HG03520 (cell line): Measurements from ENCODE around the gene GRM1.
"Not testable (repeated sequence)": the region's sequence is repeated elsewhere in the genome, so short reads cannot be mapped to it uniquely, and the experiment has no call there.

Experiments used
- ATAC-seq: cut with Tn5 transposase; IDR thresholded peaks from one replicate; pipeline ENCODE4 v1.9.1; 2021; ENCODE audit warnings: mild to moderate bottlenecking, moderate library complexity; ENCODE audit not compliant: unreplicated experiment

Gene GRM1

GRCh38 chr6:146189131-146189530 lies 160.3 kb downstream of the GRM1 start:
- ATAC-seq: no peak

- ATAC-seq: no peak
Observed at GRCh38 chr6:146190581-146190980, 161.7 kb downstream of the GRM1 start.

DNA sequence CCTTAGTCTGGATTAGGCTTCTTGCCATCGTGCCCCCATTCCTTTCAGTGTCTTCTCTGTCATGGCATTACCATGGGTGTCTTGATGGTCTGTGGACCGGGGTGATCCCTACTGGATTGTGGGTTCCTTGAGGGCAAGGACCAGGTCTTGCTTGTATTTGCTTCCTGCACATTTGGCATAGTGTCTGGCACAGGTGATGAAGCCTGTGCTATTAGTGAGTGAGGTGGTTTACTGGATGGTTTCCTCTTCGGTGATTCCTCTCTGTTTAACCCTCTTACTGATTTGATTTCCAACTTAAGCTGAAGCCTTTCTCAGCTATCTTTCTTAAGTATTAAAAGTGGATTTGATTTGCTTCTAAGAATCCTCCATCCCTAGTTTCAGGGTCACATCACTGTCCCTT lies 162.3 kb downstream of the GRM1 start:
- ATAC-seq: no peak

GRCh38 chr6:146191612-146192011 lies 162.8 kb downstream of the GRM1 start:
- no peak for ATAC-seq

DNA sequence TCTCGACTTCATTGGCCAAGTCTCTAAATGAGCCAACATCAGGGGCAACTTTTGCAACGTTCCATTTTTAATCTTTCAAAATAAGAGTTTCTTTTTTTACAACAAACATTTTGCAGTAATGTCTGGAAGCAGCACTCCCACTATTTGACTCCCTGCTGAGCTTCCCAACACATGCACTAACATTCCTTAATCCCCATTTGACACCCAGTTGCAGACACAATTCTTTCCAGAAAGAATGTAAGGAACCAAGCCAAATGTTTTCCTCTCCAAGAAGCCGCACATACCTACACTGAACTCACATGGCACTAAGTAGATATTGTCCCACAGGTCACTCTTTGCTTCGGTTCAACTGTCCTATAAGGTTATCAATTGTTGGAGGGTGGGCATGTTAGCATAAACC lies 165.6 kb downstream of the GRM1 start:
- ATAC-seq: no peak

DNA sequence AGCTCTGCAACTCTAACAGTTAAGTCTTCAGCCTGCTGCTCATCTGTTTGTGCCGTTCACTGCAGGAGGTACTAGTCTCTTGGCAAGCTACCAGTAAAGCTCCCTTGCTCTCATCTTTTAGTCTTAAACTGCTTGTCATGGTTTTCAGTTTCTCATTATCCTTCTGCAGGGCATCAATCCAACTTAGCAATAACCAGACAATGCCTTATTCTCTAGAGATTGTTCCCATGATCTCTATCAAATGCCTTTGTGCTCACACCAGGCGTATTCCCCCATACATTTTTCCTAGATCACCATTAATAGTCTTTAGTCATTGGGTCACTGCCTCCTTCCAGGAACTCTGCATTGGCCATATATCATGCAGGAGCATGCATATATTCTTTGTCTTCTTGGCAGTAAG lies 171.3 kb downstream of the GRM1 start:
- ATAC-seq: no peak

DNA sequence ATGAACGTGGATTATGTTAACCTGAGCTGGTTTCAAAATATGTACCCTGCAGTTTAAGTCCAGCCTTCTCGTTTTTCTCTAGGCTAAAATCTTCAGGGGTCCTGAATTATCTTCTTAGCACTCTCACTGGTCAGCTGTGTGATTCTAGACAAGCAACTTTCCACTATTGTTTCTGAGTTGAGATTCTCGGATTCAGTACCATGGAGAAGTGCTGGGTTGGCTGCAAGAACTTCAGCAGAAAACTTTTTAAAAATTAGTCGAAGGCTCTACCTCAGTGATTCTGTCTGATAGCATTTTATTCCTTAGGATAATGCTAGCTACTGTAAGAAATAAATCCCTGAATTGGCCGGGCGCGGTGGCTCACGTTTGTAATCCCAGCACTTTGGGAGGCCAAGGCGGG lies 173.7 kb downstream of the GRM1 start:
- no peak for ATAC-seq

DNA sequence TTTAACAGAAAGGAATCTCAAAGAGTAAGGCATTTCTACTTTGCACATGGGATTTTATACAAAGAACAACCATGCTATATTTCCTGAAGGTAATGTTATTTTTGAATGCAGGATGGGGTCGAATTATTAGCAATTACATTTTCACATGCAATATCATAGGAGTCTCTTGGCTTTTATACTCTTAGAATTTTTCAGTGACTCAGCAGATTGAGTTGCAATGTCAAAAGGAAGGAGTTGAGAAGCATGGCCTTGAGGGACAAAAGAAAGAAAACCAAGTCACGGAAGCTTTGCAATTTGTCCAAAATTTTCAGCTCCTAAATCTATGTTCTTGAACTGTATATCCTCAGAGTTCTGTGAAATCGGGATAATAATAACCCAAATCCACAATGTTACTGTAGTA lies 181.1 kb downstream of the GRM1 start:
- ATAC-seq: no peak

GRCh38 chr6:146210406-146211083 lies 181.7 kb downstream of the GRM1 start:
- no peak for ATAC-seq

DNA sequence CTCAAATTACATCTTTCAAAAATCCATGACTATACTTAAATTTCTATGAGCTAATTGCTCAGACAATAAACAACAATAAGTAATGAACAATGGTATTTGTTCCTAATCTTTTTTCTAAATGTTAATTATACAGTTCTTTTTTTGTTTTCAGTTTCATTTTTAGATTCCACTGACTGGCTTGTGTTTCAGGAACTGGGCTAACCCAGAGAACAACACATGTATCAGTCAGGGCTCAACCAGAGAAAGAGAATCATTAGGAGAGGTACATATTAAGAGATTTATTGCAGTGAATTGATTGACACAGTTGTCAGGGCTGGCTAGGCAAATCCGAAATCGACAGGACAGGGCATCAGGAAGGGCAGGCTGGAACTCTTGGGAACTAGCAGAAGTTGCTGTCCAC lies 182.8 kb downstream of the GRM1 start:
- ATAC-seq: no peak

DNA sequence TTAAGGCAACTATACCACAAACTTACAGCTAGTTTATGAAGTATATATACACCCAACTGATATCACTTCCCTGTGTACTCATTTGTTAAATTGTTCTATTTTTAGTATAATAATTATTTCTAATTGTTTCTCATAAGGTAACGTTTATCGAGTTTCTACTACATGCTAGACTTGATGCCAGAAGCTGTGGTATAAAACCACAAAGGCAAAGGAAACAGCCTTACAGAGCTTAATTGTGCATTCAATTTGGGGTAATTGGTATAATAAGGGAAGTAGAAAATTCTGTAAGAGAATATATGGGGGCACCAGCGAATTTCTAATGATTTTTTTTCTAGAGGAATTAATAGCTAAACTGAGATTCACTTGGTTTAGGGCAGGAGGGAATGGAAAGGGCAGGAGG lies 183.9 kb downstream of the GRM1 start:
- no peak for ATAC-seq

DNA sequence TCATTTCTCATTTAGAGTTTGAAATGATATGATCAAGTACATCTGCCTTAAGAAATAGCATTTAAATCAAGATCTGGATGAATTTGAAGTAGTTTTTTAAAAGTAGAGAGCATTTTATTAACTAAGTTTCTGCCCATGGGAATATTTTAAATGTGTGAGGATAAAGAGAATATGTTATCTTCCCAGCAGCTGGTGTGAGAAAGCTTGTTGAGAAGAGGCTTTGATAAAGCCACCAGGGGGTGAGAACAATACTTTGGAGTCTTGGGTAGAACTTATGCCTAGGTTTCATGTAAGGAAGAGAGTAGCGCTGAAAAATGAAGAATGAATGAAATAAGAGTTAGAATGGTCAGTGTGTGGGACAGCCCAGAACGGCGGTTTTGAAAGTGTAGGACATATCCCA lies 190.2 kb downstream of the GRM1 start:
- ATAC-seq: no peak

GRCh38 chr6:146224449-146224848 lies 195.6 kb downstream of the GRM1 start:
- no peak for ATAC-seq

DNA sequence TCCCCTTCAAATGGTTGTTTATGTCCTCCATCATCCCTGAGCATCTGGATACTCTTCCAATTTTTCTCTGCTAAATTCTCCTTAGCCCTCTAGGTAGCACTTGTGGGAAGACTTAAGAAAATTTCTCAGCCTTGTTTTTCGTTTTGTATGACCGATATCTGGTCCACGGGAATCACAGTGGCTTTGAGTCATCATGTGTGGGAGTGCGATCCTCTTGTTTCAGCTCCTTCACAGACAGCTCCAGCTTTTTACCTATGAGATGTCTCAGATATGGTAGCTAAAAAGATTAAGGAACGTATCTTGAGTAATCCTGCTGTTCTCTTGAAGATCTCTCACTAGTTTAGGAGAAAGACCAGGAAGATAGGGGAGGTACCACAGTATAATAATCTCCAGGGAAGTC lies 196.1 kb downstream of the GRM1 start:
- no peak for ATAC-seq

DNA sequence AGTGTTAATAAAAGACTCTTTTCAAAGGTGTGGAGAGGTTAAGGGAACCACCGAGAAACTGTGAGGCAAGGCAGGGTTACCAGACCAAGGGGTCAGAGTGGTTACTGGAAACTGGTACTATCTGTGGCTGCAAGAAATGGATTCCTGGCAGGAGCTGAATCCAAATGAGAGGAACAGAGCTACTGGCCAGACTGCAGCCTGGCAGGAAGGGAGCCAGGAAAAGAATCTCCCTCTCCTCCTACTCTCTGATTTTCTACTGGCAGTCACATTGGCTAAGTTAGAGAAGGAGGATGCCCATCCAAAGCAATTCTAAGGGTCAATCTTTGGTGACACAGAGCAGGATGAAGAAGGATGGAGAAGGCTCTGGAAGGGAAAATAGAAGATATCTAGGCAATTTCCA lies 211.5 kb downstream of the GRM1 start:
- ATAC-seq: no peak

GRCh38 chr6:146240807-146241206 lies 211.9 kb downstream of the GRM1 start:
- ATAC-seq: no peak

- ATAC-seq: not testable (repeated sequence)
Observed at GRCh38 chr6:146243646-146244045, 214.8 kb downstream of the GRM1 start.

DNA sequence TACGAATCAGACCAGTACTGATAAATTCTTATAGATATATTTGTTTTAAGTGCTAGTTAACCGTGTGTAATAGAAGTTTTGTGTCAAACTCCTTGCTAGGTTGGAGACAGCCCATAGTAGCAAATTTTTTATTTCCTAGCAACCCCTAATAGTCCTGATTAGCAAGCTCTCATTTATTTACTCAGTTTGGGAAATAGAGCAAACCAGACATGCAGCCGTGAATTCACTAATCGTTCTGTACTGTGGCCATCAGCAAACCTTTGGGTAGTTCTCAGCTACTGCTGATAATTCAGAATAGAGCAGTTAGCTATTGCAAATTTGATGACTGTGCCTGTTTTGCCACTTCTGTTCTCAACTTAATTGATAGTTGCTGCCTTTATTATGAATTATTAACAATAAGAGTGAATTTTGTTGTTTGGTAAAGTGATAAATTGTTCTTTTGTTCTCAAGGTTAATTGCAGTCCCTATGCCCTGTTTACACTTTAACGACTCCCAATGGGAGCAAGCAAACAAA lies 215.8 kb downstream of the GRM1 start:
- no peak for ATAC-seq

- ATAC-seq: no peak
Observed at GRCh38 chr6:146246028-146246427, 217.2 kb downstream of the GRM1 start.

DNA sequence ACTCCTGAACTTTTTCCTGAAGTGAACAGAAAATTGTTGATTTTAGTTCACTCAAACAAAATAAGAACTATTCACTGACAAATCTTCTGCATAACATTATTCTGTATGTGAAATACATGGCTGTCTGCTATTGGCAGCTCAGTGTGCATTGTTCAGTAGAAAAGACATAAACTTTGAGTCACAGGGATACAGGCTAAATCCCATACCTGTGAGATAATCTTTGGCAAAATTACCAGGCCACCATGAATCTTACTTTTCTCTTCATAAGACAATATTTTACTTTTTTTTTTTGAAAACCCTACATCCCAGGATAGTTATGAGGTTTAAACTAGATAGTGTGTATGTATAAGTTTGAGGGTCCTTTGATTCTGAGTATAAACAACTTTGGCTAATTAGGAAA lies 224.8 kb downstream of the GRM1 start:
- no peak for ATAC-seq

DNA sequence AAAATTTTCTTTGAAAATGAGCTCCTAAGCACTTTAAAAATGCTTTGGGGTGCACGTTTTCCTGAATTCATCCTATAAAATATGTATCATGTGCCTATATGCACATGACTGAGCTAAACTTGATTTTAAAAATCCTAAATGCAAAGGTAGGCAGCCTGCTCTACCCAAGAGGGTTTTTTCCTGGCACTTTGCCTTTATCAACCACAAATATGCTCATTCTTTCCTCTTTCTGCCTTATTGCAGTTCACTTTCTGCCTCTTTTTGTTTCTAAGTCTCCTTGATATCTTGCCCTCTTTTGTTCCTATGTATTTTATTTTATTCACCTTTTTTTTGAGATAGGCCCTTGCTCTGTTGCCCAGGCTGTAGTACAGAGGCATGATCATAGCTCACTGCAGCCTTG lies 229.3 kb downstream of the GRM1 start:
- ATAC-seq: no peak

DNA sequence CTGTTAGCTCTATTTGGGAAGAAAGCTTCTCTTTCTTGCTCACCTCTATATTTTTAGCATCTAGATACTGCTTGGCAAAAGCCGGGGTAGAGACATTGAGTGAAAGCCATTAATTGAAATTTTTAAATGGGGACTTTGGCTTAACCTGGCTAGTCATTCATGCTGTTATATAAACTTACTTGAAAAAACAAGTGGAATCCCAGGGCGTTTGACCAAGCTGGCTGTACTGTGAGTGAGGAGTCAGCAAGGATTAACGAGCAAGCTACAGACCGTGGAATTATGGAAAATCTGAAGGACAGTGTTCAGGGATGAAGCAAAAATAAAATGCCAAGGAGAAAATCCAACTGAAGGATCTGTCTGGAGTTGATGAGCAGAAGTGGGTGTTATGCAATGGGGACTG lies 232.0 kb downstream of the GRM1 start:
- ATAC-seq: no peak

DNA sequence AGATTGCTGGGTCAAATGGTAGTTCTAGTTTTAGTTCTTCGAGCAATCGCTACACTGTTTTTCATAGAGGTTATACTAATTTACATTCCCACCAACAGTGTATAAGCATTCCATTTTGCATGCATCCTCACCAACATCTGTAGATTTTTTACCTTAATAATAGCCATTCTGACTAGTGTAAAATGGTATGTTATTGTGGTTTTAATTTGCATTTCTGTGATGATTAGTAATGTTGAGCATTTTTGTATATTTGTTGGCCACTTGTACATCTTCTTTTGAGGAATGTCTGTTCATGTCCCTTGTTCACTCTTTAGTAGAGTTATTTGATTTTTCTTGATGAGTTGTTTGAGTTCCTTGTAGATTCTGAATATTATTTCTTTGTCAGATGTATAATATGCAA lies 236.2 kb downstream of the GRM1 start:
- no peak for ATAC-seq
